K562 (cell line): ENCODE data around the gene CLHC1. TPM values are rescaled to one million over a fixed set of nuclear protein-coding genes. Genes with fewer than 3 reads are reported as not detected.

Source experiments
- ADNP ChIP-seq: fragments of 200-800 bp; sonication (Bioruptor generic); IDR thresholded peaks from 2 replicates; pipeline ENCODE4 v1.6.1; 2016; ENCODE audit warnings: missing genetic modification characterization, missing compliant biosample characterization
- CREB1 ChIP-seq, 2 experiments: sonication (generic) in 1 of 2; formaldehyde crosslinking in 1 of 2; IDR thresholded peaks; 2 replicates each; pipeline versions ENCODE4 v1.6.1 to v1.8.0; 2012 to 2022; ENCODE audit warnings: inconsistent platforms in 1 of 2, mild to moderate bottlenecking in 1 of 2, missing genetic modification reagents in 1 of 2, moderate library complexity in 1 of 2
- DACH1 ChIP-seq: fragments of 450-650 bp; IDR thresholded peaks from 2 replicates; pipeline ENCODE4 v1.6.1; 2018; ENCODE audit not compliant: partially characterized antibody
- ETV5 ChIP-seq: sonication (generic); formaldehyde crosslinking; IDR thresholded peaks from 2 replicates; pipeline ENCODE4 v1.4.0; 2020; ENCODE audit warnings: low read depth, mild to moderate bottlenecking, missing genetic modification reagents
- GABPB1 ChIP-seq: sonication (generic); formaldehyde crosslinking; IDR thresholded peaks from 2 replicates; pipeline ENCODE4 v1.8.0; 2022; ENCODE audit warnings: mild to moderate bottlenecking, missing genetic modification reagents
- MAFF ChIP-seq: IDR thresholded peaks from 2 replicates; pipeline ENCODE4 v1.6.1; 2012; ENCODE audit warnings: low read length, improper control_type of control experiment
- RHOXF2B ChIP-seq: fragments of 250-450 bp; sonication (Bioruptor Pico); conservative IDR thresholded peaks from 2 replicates; pipeline ENCODE4 v1.5.1; 2021
- SMARCB1 ChIP-seq: IDR thresholded peaks from 2 replicates; pipeline ENCODE4 v1.6.1; 2011; ENCODE audit warnings: improper control_type of control experiment, low read depth; ENCODE audit not compliant: insufficient read length
- polyA plus RNA-seq, 8 experiments: library from polyadenylated mRNA; depleted of rRNA in 4 of 8; stranded (reverse) in 5 of 8; unstranded in 3 of 8; fragments of >200 nt; fragmentation: Nextera tagmentation in 2 of 8; fragmentation: Illumina TruSeq in 1 of 8; extraction: Ambion mirVana in 2 of 8; extraction: Trizol in 1 of 8; gene quantifications; 2 replicates each; pipeline versions ENCODE4 v1.2.1 to v1.2.3, GENCODE V29; 2011 to 2014; ENCODE audit warnings: inconsistent platforms in 1 of 8, missing spikeins in 1 of 8
- total RNA-seq, 7 experiments: library from RNA; depleted of rRNA in 6 of 7; stranded (reverse); fragments of >200 nt in 6 of 7; fragmentation: Illumina TruSeq in 2 of 7; extraction: Trizol in 2 of 7; gene quantifications; 2 replicates each; pipeline versions ENCODE4 v1.2.1 to v1.2.3, GENCODE V29; 2011 to 2021; ENCODE audit warnings: low replicate concordance in 1 of 7
- TF ChIP-seq, protein P1 (sequence below): fragments of 450-650 bp; IDR thresholded peaks from 2 replicates; pipeline ENCODE4 v1.7.1; 2018; ENCODE audit warnings: mild to moderate bottlenecking, low read depth; ENCODE audit not compliant: partially characterized antibody
- TF ChIP-seq, protein P2 (sequence below): fragments of 250-450 bp; sonication (Bioruptor Pico); IDR thresholded peaks from 2 replicates; pipeline ENCODE4 v1.4.0; 2020; ENCODE audit warnings: borderline replicate concordance
- TF ChIP-seq, protein P3 (sequence below): IDR thresholded peaks from 2 replicates; pipeline ENCODE4 v1.6.1; 2014; ENCODE audit warnings: antibody characterized with exemption
- TF ChIP-seq, protein P4 (sequence below): fragments of 250-450 bp; sonication (Bioruptor Pico); IDR thresholded peaks from 2 replicates; pipeline ENCODE4 v1.5.0; 2021
- TF ChIP-seq, protein P5 (sequence below), 3 experiments: fragments of 200-800 bp in 1 of 3; sonication (Bioruptor generic) in 1 of 3; sonication (generic) in 1 of 3; formaldehyde crosslinking in 1 of 3; IDR thresholded peaks; 2 replicates each; pipeline versions ENCODE4 v1.6.1 to v1.8.0; 2016 to 2022; ENCODE audit warnings: mild to moderate bottlenecking in 2 of 3, missing compliant biosample characterization in 2 of 3, missing genetic modification characterization in 2 of 3, missing genetic modification reagents in 1 of 3
- TF ChIP-seq, protein P6 (sequence below): fragments of 250-450 bp; sonication (Bioruptor Pico); IDR thresholded peaks from 2 replicates; pipeline ENCODE4 v1.8.0; 2022; ENCODE audit warnings: moderate library complexity, mild to moderate bottlenecking, inconsistent platforms

CLHC1 gene
- total and polyA plus RNA-seq, 9 of the 15 experiments (the other 6 are each of a cell fraction or from before 2014, with no cell fraction given) = 3.7 to 14.3 (median 8.6) TPM

DNA sequence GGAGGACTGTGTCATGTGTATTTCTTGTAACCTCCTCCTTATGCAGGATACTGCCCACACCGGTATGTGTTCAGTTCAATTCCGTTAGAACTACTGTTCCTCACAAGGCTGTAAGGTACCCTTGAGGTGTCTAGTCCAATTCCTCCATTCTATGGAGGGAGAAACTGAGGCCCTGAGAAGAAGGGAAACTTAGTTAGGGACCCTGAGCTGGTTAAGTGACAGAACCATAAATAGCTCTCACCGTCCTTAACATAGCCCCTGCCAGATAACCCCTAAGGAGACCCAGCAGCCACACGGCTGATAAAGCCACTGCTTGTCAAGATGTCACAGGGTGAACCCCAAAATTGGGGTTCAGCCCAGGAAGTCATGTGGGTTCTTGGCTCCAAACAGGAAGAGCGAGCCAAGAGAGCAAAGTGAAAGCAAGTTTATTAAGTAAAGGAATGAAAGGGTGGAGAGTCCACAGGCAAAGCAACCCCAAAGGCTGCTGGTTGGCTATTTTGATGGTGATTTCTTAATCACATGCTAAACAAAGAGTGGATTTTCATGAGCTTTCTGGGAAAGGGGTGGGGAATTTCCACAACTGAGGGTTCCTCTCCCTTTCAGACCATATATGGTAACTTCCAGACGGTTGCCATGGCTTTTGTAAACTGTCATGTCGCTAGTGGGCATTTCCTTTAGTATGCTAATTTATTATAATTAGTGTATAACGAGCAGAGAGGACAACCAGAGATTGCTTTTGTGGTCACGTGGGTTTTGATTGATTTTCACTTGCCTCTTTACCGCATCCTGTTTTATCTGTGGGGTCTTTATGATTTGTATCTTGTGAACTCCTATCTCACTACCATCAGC, 98.4 kb downstream of the CLHC1 start (continued):
- TF ChIP-seq, protein P1, sequence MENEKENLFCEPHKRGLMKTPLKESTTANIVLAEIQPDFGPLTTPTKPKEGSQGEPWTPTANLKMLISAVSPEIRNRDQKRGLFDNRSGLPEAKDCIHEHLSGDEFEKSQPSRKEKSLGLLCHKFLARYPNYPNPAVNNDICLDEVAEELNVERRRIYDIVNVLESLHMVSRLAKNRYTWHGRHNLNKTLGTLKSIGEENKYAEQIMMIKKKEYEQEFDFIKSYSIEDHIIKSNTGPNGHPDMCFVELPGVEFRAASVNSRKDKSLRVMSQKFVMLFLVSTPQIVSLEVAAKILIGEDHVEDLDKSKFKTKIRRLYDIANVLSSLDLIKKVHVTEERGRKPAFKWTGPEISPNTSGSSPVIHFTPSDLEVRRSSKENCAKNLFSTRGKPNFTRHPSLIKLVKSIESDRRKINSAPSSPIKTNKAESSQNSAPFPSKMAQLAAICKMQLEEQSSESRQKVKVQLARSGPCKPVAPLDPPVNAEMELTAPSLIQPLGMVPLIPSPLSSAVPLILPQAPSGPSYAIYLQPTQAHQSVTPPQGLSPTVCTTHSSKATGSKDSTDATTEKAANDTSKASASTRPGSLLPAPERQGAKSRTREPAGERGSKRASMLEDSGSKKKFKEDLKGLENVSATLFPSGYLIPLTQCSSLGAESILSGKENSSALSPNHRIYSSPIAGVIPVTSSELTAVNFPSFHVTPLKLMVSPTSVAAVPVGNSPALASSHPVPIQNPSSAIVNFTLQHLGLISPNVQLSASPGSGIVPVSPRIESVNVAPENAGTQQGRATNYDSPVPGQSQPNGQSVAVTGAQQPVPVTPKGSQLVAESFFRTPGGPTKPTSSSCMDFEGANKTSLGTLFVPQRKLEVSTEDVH = peak; percentile 29
- no peak for TF ChIP-seq CREB1 (IDR thresholded peaks at IDR 0.05)
- TF ChIP-seq CREB1 (CRISPR knock-in tag; IDR thresholded peaks at IDR 0.05) = no peak
- TF ChIP-seq ADNP = no peak
- TF ChIP-seq, protein P2, sequence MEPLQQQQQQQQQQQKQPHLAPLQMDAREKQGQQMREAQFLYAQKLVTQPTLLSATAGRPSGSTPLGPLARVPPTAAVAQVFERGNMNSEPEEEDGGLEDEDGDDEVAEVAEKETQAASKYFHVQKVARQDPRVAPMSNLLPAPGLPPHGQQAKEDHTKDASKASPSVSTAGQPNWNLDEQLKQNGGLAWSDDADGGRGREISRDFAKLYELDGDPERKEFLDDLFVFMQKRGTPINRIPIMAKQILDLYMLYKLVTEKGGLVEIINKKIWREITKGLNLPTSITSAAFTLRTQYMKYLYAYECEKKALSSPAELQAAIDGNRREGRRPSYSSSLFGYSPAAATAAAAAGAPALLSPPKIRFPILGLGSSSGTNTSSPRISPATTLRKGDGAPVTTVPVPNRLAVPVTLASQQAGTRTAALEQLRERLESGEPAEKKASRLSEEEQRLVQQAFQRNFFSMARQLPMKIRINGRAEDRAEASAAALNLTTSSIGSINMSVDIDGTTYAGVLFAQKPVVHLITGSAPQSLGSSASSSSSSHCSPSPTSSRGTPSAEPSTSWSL (CRISPR knock-in tag) = no peak
- TF ChIP-seq DACH1 = no peak
- TF ChIP-seq MAFF = no peak
- TF ChIP-seq, protein P3, sequence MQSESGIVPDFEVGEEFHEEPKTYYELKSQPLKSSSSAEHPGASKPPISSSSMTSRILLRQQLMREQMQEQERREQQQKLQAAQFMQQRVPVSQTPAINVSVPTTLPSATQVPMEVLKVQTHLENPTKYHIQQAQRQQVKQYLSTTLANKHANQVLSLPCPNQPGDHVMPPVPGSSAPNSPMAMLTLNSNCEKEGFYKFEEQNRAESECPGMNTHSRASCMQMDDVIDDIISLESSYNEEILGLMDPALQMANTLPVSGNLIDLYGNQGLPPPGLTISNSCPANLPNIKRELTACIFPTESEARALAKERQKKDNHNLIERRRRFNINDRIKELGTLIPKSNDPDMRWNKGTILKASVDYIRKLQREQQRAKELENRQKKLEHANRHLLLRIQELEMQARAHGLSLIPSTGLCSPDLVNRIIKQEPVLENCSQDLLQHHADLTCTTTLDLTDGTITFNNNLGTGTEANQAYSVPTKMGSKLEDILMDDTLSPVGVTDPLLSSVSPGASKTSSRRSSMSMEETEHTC = no peak
- TF ChIP-seq SMARCB1 = no peak
- TF ChIP-seq GABPB1 (CRISPR knock-in tag) = no peak
- TF ChIP-seq ETV5 = no peak
- TF ChIP-seq, protein P4, sequence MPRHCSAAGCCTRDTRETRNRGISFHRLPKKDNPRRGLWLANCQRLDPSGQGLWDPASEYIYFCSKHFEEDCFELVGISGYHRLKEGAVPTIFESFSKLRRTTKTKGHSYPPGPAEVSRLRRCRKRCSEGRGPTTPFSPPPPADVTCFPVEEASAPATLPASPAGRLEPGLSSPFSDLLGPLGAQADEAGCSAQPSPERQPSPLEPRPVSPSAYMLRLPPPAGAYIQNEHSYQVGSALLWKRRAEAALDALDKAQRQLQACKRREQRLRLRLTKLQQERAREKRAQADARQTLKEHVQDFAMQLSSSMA = 0 out of 2 replicates have a peak, but pooled peaks have one; percentile 37
- TF ChIP-seq, protein P5, sequence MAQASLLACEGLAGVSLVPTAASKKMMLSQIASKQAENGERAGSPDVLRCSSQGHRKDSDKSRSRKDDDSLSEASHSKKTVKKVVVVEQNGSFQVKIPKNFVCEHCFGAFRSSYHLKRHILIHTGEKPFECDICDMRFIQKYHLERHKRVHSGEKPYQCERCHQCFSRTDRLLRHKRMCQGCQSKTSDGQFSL (CRISPR knock-in tag; IDR thresholded peaks at IDR 0.05) = no peak
- TF ChIP-seq, protein P5 (tag; IDR thresholded peaks at IDR 0.05) = no peak
- TF ChIP-seq, protein P6, sequence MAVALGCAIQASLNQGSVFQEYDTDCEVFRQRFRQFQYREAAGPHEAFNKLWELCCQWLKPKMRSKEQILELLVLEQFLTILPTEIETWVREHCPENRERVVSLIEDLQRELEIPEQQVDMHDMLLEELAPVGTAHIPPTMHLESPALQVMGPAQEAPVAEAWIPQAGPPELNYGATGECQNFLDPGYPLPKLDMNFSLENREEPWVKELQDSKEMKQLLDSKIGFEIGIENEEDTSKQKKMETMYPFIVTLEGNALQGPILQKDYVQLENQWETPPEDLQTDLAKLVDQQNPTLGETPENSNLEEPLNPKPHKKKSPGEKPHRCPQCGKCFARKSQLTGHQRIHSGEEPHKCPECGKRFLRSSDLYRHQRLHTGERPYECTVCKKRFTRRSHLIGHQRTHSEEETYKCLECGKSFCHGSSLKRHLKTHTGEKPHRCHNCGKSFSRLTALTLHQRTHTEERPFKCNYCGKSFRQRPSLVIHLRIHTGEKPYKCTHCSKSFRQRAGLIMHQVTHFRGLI (CRISPR knock-in tag) = no peak
- TF ChIP-seq RHOXF2B (CRISPR knock-in tag) = no peak
